Activated T-cell treated with anti-CD3 and anti-CD28 coated beads for 24 hours (primary cell): Measurements from ENCODE around the gene AXIN2.
"Not testable (repeated sequence)": the region's sequence is repeated elsewhere in the genome, so short reads cannot be mapped to it uniquely, and the experiment has no call there.

ENCODE experiments used
- DNase-seq: peaks from one replicate; pipeline ENCODE4 v3.0.0-alpha.2; 2020; ENCODE audit warnings: low read depth

AXIN2 gene

GRCh38 chr17:65522751-65523404 is 38.6 kb downstream of the AXIN2 start:
- no peak for DNase-seq

GRCh38 chr17:65519462-65519861 is 42.0 kb downstream of the AXIN2 start:
- no peak for DNase-seq

GRCh38 chr17:65518256-65518655 is 43.2 kb downstream of the AXIN2 start:
- DNase-seq, result no peak

- no peak for DNase-seq
Measured at GRCh38 chr17:65515959-65516948, 45.2 kb downstream of the AXIN2 start.

DNA sequence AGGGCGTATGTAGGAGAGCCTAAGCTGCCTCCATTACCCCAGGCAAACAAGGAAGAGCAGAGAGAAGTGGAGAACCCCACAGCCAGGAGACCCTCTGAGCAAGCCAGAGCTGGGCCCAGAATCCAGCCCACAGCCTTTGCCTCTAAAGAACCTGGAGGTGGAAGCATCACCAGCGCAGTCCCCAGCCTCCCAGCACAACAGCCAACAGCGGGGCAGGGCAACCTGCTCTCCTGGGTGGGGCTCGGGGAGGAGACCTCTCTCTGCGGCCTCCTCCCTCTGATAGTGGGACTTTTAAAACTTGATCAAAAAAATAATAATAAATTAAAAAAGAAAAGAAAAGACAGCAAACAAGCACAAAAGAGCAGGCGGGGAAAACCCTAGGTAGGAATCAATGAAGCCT is 45.9 kb downstream of the AXIN2 start:
- DNase-seq, result no peak

DNA sequence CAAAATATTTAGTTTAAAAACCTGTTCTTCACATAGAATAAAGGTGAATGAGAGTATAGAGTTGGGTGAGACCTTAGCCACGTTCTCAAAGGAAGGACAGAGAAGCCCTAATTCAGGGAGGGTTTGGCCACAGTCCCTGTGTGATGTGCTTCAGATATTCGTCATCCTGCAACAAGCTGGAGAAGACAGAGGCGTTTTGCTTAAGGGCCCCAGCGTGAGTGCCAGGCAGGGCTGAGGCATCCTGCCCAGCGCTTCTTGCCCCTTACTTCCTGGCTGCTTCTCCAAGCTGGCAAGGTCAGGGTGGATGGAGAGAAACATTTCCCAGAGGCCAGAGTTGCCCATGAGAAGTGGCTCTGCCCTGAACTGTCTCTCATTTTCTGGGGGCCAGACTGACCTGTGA is 46.9 kb downstream of the AXIN2 start:
- DNase-seq, result no peak

DNA sequence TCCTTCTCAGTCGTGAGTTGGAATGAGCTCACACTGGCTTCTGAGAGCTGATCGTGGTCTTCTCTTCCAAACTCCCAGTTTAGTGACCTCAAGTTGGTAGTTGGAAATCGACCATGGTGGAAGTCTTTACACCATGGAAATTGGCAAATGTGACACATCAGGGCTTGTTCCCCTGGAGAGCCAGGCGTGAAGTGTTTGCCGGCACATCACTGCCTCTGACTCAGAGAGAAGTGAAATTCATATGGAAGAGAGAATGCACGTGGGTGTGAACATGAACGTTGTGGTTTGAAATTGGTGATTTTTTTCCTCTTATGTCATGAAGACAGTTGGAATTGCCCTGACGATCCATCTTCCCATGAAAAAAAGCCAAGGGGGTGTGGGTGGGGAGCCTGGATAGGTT is 47.4 kb downstream of the AXIN2 start:
- DNase-seq, result no peak

DNA sequence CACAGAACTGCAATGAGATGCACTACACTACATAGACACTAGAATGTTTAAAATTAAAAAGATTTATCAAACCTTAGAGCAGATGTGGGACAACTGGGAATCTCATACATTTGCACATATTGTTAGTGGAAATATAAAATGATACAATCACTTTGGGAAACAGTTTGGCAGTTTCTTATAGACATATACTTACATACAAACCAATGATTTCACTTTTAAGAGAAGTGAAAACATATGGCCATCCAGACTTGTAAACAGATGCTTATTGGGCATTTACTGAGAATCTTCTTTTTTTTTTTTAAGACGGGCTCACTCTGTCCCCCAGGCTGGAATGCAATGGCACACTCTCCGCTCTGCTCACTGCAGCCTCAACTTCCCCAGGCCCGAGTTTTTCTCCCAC is 50.1 kb downstream of the AXIN2 start:
- DNase-seq, result no peak

DNA sequence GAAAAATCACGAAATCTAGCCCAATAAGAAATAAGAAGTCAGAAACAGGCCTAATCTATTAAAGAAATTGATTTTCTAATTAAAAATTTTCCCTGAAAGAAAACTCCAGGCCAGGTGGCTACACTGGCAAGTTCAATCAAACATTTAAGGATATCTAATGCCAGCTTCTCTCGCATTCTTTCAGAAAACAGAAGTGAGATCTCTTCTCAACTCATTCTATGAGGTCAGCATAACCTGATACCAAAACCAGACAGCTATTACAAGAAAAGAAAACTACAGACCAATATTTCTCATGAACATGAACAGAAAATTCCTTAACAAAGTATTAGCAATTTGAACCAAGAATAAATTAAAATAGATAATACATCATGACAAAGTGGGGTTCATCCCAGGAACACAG is 52.4 kb downstream of the AXIN2 start:
- DNase-seq, result no peak

DNA sequence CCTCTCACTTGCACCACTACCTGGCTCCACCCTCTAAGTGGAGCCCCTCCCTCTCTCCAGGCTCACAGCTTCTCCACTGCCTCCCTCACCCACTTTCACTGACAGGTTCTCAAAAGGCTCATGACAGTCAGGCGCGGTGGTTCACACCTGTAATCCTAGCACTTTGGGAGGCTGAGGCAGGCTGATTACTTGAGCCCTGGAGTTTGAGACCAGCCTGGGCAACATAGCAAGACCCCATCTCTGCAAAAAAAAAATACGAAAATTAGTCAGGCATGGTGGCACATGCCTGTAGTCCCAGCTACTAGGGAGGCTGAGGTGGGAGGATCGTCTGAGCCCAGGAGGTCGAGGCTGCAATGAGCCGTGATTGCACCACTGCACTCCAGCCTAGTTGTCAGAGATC is 56.8 kb downstream of the AXIN2 start:
- not testable (repeated sequence) for DNase-seq

DNA sequence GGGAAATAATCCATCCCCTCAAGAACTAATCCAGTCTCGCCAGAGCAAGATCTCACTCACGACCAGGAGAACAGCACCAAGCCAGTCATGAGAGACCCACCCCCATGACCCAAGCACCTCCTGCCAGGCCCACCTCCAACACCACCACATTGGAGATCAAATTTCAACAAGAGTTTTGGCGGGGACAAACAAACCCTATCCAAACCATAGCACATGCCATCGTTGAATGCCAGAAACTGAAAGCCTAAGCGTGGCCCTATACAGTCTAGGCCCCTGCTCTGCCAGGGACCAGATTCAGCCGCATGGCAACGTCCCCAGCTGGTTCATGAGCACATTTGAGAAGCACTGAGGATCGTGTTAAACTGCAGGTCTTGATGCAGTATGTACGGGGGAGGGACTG is 57.3 kb downstream of the AXIN2 start:
- DNase-seq, result no peak

DNA sequence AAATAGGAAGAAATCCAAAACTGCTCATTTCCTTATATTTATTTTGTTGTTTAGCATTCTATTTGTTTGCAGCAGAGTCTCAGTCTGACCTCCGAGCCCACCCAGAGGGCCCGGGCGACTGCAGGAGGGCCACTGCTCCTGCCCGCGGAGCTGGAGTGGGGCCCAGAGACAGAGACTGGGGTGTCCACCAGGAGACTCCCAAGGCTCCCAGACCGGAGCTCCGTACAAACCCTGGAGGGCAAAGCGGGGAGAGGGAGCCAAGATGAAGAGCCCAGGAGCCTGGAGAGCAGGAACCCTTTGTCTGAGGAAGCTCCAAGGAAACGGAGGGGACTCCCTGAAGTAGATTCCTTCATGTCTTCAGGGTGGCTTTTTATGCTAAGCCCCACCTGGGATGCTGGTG is 57.9 kb downstream of the AXIN2 start:
- no peak for DNase-seq

GRCh38 chr17:65498816-65499215 is 62.6 kb downstream of the AXIN2 start:
- no peak for DNase-seq

- no peak for DNase-seq
Measured at GRCh38 chr17:65496801-65497200, 64.6 kb downstream of the AXIN2 start.

GRCh38 chr17:65495122-65496055 is 66.1 kb downstream of the AXIN2 start:
- DNase-seq, result no peak

GRCh38 chr17:65489413-65490155 is 71.9 kb downstream of the AXIN2 start:
- no peak for DNase-seq

GRCh38 chr17:65488665-65489064 is 72.8 kb downstream of the AXIN2 start:
- no peak for DNase-seq

DNA sequence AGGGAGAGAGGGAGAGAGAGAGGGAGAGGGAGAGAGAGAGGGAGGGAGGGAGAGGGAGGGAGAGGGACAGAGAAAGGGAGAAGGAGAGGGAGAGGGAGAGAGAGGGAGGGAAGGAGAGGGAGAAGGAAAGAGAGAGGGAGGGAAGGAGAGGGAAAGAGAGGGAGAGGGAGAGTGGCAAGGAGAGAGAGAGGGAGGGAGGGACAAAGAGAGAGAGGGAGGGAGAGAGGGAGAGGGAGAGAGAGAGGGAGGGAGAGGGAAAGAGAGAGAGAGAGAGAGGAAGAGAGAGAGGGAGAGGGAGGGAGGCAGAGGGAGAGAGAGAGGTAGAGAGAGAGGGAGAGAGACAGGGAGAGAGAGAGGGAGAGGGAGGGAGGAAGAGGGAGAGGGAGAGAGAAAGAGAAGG is 73.5 kb downstream of the AXIN2 start:
- DNase-seq, result no peak

GRCh38 chr17:65487161-65487560 is 74.3 kb downstream of the AXIN2 start:
- no peak for DNase-seq

- DNase-seq, result no peak
Measured at GRCh38 chr17:65485388-65486299, 75.8 kb downstream of the AXIN2 start.
